T-helper 9 cell (primary cell): ENCODE results near the gene ARL4C.

ENCODE experiments used
- DNase-seq: peaks from one replicate; pipeline ENCODE4 v3.0.0-alpha.2; 2020

The ARL4C gene

DNA sequence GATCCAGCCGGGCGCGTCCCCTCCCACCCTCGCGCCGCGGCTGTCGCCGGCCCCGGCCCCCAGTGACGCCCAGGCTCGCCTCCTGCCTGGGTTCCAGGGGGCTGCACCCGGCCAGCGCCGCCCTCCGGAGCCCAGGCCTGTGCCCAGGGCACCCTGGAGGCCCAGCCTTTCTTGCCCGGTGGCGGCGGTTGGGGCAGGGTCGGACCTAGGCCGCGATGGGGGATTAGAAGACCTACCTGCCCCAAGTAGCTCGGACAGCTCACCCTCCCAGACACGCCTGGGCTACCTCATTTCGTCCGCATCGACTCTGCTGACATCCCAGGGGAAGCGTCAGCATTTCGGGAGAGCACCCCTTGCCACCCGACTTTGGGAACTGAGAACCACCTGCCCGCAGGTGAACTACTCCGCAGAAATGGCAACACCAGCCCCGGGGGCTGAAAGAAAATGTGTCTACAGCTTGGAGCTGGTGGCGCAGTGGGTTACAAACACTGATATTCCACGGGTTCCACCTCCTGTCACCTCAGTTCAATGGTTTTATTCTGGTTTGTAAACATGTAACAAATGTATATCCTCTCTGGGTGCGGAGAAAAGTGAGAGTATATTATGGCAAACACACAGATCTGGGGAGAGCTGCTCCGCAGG is 834 bp upstream of the ARL4C start:
- no peak for DNase-seq

DNA sequence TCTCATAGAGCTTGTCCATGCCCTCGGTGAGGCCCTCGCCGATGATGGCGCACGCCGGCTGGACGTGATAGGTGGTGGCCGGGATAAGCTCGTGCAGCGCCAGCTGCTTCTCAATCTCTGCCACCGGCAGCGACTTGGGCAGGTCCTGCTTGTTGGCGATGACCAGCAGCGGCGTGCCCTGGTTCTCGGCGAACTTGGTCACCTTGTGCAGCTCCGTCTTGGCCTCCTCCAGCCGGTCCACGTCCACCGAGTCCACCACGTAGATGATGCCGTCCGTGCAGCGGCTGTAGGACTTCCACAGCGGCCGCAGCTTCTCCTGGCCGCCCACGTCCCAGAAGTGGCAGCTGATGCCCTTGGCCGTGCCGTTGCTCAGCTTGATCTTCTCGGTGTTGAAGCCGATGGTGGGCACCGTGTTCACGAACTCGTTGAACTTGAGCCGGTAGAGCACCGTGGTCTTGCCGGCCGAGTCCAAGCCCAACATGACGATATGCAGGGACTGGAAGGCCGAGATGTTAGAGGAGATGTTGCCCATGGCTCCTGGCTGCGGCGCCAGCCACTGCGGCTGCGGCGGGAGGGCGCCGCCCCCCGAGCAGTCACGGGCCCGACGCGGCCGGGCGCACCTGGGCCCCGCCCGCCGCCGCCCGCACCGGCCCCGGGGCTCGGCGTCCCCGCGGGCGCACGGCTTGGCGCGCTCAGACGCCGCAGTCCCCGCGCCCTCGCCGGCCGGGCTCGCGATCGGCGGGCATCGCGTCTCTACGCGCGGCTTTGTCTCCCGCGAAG is 636 bp downstream of the ARL4C start:
- peak; percentile 31 for DNase-seq

DNA sequence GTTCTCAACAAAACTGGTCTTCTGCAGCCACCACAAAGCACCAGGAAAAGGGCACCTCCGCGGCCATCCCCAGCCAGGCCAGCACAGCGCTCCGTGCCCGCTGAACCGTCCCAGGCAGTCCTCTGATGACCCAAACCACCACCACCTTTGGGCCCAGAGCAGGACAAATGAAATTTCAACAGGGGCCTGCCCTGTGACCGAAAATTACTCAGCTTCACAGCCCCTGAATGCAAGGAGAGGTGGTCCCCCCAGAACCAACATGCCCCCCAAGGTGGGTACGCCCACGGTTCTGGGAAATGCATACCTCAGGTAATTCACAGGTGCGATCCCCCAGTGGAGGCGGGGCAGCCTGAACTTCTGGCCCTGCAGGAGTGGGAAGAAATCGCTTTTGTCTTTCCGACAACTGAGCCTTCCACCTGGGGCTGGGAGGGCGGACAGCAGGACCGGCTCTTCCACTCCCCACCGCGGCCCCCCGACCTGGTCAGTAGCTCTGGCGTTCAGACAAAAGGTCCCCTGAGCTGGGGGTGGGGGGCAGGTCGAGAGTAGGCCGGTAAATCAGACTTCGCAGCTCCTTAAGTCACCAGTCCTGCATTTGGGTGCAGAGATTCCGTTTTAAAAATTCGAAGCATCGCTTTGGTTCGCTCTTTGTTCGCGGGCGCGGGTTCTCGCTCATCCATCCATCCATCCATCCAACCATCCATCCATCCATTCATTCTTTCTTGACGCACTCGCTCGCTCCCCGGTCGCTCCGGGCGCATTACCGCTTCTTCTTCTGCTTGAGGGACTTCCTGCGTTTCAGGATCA is 1.4 kb downstream of the ARL4C start:
- DNase-seq, result no peak

DNA sequence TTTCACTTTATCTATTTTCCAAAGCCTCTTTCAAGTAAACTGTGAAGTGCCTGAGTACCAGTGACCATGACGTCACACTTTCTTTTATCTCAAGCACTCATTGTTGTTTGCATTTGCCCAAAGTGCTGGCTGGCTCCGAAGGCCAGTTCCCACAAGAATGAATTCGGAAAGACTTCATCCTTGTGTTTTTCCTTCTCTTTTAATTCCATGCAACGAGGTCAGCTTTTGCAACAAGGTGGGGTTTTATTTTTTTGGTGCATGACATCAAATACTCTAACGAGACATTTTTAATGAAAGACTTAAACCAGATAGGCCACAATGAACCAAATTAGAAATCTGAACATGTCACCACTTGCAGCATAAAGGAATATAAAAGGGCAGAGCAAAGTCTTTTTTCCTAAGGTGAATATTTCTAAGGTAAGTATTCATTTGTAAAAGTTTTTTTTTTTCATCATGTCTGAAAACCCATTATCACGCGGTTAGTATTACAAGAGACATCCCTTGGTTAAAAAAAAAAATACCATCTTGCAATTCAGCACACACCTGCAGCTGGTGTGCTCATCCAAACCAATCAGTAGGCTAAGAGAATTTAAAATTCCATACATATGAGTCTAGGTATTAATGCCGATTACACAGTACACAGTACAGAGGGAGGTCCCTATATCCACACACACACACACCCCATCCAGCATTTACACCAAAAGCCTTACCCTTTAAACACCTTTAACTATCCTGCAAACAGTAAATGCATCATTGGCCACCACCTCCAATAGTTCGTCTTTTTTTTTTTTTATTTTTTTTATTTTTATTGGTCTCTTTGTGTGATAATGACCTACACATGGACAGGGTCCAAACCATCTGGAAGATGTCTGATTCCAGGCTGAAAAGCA is 2.3 kb downstream of the ARL4C start:
- no peak for DNase-seq

GRCh38 chr2:234493796-234494195 is 3.1 kb downstream of the ARL4C start:
- DNase-seq, result no peak

- DNase-seq, result no peak
Measured at GRCh38 chr2:234492717-234493485, 4.0 kb downstream of the ARL4C start.

GRCh38 chr2:234491897-234492296 is 5.0 kb downstream of the ARL4C start:
- DNase-seq, result no peak

DNA sequence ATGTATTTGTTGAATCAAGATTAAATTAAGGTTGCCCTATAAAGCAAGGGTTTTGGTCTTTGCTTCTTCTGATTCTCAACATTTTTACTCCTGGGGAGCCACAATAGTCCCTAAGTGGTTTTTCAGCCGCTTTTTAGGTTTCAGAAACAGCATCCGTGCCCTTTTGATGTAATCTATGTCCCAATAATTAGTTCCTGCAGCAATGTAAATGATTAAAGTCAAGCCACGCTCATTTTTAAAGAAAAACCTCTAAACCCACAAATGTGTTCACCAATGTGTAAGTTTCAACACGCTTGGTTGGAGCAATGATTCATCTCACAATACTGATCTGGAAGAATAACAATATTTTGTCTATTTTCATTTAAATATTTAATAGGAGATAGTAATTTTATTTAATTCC is 5.6 kb downstream of the ARL4C start:
- DNase-seq, result no peak

- no peak for DNase-seq
Measured at GRCh38 chr2:234490271-234491091, 6.4 kb downstream of the ARL4C start.

- DNase-seq, result peak; percentile 67
Measured at GRCh38 chr2:234488913-234489451, 7.9 kb downstream of the ARL4C start.

DNA sequence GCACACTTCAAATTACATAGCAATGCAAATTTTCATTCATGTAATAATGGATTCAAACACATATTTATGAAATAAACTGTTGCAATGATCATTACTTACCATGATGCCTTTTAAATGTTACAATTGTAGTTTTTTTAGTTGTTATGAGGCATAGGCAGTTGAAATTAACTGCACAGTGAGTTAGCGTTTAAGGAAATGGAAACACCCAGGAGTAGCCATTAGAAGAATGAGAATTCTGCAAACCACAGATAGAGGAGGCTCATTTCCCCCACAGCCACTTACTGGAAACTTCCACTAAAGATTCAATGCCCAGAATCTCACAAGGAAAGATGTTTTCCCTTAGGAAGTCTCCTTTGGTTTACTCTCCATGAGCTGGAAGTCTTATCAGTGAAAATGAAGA is 8.4 kb downstream of the ARL4C start:
- DNase-seq, result no peak

DNA sequence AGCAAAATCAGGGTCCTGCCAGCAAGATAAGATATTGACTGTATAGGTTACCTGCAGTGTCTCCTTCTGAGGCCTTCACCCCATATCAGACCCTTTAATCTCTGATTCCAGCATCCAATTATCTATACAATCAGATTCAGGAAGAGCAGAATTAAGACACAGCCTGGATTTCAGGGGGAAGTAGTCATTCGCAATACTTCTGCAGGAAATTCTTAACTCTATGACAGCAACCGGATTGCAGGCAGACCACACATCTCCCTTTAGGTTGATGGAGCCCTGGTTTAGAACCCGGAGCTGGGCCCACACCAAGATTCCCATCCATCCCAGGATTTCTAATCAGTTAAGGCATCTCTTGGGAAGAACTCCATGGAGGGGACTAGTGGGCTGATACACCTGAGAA is 9.5 kb downstream of the ARL4C start:
- DNase-seq, result no peak

DNA sequence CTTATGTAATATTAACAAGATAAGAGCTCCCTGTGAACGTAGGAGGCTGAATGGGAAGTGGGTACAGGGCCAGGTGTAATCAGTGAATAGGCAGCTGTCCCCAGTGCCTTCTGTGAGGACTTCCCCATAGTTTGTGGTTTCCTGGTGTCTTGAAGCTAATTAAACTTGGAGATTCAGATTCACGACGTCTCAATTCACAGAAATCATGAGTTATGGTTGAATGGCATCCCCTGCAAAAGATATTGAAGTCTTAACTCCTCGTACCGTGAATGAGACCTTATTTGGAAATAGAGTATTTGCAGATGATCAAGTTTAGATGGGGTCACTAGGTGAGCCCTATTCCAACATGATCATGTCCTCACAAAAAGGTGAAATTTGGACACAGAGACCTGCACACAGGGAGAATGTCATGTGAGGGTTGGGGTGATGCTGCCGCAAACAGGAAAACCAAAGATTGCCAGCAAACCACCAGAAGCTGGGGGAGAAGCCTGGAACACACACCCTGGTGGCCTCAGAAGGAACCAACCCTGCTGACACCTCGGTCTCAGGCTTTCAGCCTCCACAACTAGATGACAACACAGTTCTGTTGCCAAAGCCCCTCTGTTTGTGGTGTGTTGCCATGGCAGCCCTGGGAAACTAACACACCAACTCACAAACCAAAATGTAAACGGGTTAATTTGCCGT is 13.2 kb downstream of the ARL4C start:
- peak; percentile 72 for DNase-seq

GRCh38 chr2:234481301-234481700 is 15.6 kb downstream of the ARL4C start:
- DNase-seq, result no peak

- DNase-seq, result no peak
Measured at GRCh38 chr2:234480337-234480736, 16.5 kb downstream of the ARL4C start.

DNA sequence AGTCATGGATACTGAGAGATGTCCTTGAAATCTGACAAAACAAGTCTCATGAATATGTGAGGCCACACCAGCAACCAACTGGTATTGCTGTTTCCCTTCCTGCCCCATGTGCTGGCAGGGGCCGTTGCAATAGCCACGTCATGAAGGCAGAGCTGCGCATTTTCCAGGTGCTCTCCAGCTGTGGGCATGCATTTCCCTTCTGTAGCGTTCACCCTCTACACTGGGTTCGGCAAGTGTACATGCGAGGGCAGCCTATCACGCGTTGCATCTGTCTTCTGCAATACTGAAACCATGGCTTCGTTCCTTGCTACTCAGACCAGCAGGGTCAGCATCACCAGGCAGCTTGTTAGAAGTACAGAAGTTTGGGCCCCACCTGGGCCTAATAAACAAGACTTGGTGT is 17.4 kb downstream of the ARL4C start:
- no peak for DNase-seq

DNA sequence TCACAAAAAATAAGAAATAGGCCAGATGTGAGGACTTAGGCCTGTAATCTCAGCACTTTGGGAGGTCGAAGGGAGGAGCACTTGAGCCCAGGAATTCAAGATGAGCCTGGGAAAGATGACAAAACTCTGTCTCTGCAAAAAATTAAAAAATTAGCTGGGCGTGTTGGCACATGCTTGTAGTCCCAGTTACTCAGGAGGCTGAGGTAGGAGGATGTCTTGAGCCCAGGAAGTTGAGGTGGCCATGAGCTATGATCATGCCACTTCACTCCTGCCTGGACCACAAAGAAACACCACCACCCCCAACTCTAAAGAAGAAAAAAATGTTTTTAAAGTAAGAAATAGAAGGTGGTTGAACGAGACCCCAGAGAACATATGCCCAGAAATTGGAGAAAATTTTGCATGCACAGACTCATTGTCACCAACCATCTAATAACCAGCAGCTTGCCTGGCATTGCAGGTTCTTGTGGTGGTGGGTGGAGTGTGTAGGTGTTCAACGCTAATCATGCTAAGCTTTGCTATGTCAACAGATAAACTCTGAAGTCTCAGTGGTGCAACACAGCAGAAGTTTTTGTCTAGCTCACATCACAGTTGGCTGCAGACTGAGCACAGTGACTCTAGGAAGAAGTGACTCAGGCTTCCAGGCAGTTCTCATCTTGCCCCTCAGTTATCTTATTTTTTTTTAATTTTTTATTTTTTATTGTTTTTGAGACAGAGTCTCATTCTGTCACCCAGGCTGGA is 18.6 kb downstream of the ARL4C start:
- DNase-seq, result no peak

- DNase-seq, result no peak
Measured at GRCh38 chr2:234476766-234477165, 20.1 kb downstream of the ARL4C start.

DNA sequence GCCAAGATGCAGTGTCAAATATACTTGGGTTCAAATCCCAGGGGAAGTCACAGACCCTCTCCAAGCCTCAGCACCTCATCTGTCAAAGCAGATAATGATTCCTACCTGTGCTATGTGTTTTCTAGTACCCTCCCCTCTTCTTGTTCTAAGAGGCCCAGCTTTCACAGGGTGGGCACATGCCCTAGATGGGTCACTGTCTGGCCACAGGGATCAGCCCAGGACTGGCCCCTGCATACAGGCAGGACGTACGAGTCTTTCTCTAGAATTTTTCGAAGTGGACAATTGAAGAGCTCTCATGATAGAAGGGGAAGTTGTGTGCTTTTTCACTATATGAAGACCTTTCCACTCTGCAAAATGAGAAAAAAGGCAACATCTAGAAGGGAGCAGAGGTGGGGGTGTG is 22.2 kb downstream of the ARL4C start:
- DNase-seq, result no peak
